ENCODE results near the gene KPNA6.

The KPNA6 gene

GRCh38 chr1:32192220-32192948 is 84.5 kb downstream of the KPNA6 start:
- TF ChIP-seq JUND (IDR thresholded peaks at IDR 0.05; ENCODE audit: low read depth) = no peak
- in situ Hi-C loops (cut with HindIII; ENCODE audit: low pct_unique_long_range_greater_than_20kb, low sequenced_read_pairs) = no loop called here
- no peak for DNase-seq (ENCODE audit: low read depth in 1 of 2, low spot score in 1 of 2)

- in situ Hi-C loops (cut with HindIII; ENCODE audit: low pct_unique_long_range_greater_than_20kb, low sequenced_read_pairs) = no loop called here
- no peak for TF ChIP-seq JUND (IDR thresholded peaks at IDR 0.05; ENCODE audit: low read depth)
- no peak for DNase-seq (ENCODE audit: low read depth in 1 of 2, low spot score in 1 of 2)
Observed at GRCh38 chr1:32194984-32195383, 87.1 kb downstream of the KPNA6 start.

- in situ Hi-C loops (cut with HindIII; ENCODE audit: low pct_unique_long_range_greater_than_20kb, low sequenced_read_pairs) = no loop called here
Observed at GRCh38 chr1:32195531-32195930, 87.7 kb downstream of the KPNA6 start.

GRCh38 chr1:32195972-32196823 is 88.3 kb downstream of the KPNA6 start:
- DNase-seq (ENCODE audit: low read depth in 1 of 2, low spot score in 1 of 2) = no peak
- TF ChIP-seq JUND (IDR thresholded peaks at IDR 0.05; ENCODE audit: low read depth) = no peak
- in situ Hi-C loops (cut with HindIII; ENCODE audit: low pct_unique_long_range_greater_than_20kb, low sequenced_read_pairs) = no loop called here

More at GRCh38 chr1:32195531-32195930, 87.7 kb downstream of the KPNA6 start:
- DNase-seq (ENCODE audit: low read depth in 1 of 2, low spot score in 1 of 2) = no peak
- no peak for TF ChIP-seq JUND (IDR thresholded peaks at IDR 0.05; ENCODE audit: low read depth)

- no peak for DNase-seq (ENCODE audit: low read depth in 1 of 2, low spot score in 1 of 2)
- in situ Hi-C loops (cut with HindIII; ENCODE audit: low pct_unique_long_range_greater_than_20kb, low sequenced_read_pairs) = no loop called here
- TF ChIP-seq JUND (IDR thresholded peaks at IDR 0.05; ENCODE audit: low read depth) = no peak
Observed at GRCh38 chr1:32197074-32197473, 89.2 kb downstream of the KPNA6 start.

GRCh38 chr1:32197837-32198236 is 90.0 kb downstream of the KPNA6 start:
- no peak for DNase-seq (ENCODE audit: low read depth in 1 of 2, low spot score in 1 of 2)
- in situ Hi-C loops (cut with HindIII; ENCODE audit: low pct_unique_long_range_greater_than_20kb, low sequenced_read_pairs) = no loop called here
- no peak for TF ChIP-seq JUND (IDR thresholded peaks at IDR 0.05; ENCODE audit: low read depth)

- in situ Hi-C loops (cut with HindIII; ENCODE audit: low pct_unique_long_range_greater_than_20kb, low sequenced_read_pairs) = no loop called here
- TF ChIP-seq JUND (IDR thresholded peaks at IDR 0.05; ENCODE audit: low read depth) = no peak
Observed at GRCh38 chr1:32198237-32199042, 90.6 kb downstream of the KPNA6 start.

GRCh38 chr1:32199043-32199716 is 91.3 kb downstream of the KPNA6 start:
- in situ Hi-C loops (cut with HindIII; ENCODE audit: low pct_unique_long_range_greater_than_20kb, low sequenced_read_pairs) = no loop called here
- no peak for TF ChIP-seq JUND (IDR thresholded peaks at IDR 0.05; ENCODE audit: low read depth)
- no peak for DNase-seq (ENCODE audit: low read depth in 1 of 2, low spot score in 1 of 2)

More at GRCh38 chr1:32198237-32199042, 90.6 kb downstream of the KPNA6 start:
- no peak for DNase-seq (ENCODE audit: low read depth in 1 of 2, low spot score in 1 of 2)

GRCh38 chr1:32199717-32200072 is 91.8 kb downstream of the KPNA6 start:
- no peak for TF ChIP-seq JUND (IDR thresholded peaks at IDR 0.05; ENCODE audit: low read depth)
- in situ Hi-C loops (cut with HindIII; ENCODE audit: low pct_unique_long_range_greater_than_20kb, low sequenced_read_pairs) = no loop called here
- no peak for DNase-seq (ENCODE audit: low read depth in 1 of 2, low spot score in 1 of 2)

- TF ChIP-seq JUND (IDR thresholded peaks at IDR 0.05; ENCODE audit: low read depth) = no peak
- DNase-seq (ENCODE audit: low read depth in 1 of 2, low spot score in 1 of 2) = peak; percentile 39 to 46
- in situ Hi-C loops (cut with HindIII; ENCODE audit: low pct_unique_long_range_greater_than_20kb, low sequenced_read_pairs) = no loop called here
Observed at GRCh38 chr1:32200226-32201010, 92.6 kb downstream of the KPNA6 start, which contains the start of gene CCDC28B. TSS of gene CCDC28B (plus strand) at chr1:32200595. CDS start at chr1:32201936, 1,341 bp downstream.
